ENCODE data around the gene SFT2D2.
"Not testable (repeated sequence)": the region's sequence is repeated elsewhere in the genome, so short reads cannot be mapped to it uniquely, and the experiment has no call there.

Gene SFT2D2
- 189 to 800 (median 377) reads per million in 18 experiments for total RNA-seq

- peak; percentile 74 to 89 for DNase-seq
Observed at GRCh38 chr1:168225476-168226190, at the start of gene SFT2D2. SFT2D2 (plus strand) TSS chr1:168226004; CDS start chr1:168226080, 76 bp downstream.

- no peak for DNase-seq
Observed at GRCh38 chr1:168178227-168178637, 47.6 kb upstream of the SFT2D2 start.

- DNase-seq, result peak; percentile 97
Observed at GRCh38 chr1:168178638-168179437, 47.0 kb upstream of the SFT2D2 start, which contains the start of gene TIPRL. TIPRL (plus strand) TSS chr1:168178962; CDS start chr1:168179078, 116 bp downstream.

DNA sequence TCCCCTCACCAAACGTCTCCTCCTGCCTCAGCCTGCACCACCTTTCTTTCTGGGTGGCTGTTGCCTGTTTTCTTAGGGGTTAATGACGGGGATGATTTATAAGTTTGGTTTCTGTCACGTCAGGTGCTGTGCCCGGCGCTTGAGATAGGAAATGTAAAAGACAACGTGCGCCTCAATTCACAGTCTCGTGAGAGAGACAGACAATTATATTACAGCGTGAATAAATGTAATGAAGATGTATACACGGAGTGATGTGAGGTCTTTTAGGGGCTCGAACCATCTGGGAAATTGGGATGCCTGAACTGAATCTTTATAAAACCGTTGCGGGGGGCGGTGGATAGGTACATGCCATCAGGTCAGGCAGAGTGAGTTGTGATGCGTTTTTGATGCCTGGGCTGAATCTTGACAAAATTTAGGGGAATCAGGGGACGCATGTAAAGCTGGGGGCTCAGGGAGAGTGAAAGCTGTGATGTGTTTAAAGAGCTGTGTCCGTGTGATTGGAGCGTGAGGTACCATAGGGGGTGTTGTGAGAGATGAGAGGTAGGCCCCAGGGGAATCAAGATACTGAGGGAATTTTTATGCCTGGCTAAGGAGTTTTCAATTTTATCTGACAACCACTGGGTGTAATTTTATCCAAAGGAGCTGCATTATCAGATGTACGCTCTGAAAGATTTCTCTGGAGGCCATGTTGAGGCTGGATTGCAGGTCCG is 46.2 kb upstream of the SFT2D2 start:
- DNase-seq, result peak in 1 of 2 donors; percentile 4

DNA sequence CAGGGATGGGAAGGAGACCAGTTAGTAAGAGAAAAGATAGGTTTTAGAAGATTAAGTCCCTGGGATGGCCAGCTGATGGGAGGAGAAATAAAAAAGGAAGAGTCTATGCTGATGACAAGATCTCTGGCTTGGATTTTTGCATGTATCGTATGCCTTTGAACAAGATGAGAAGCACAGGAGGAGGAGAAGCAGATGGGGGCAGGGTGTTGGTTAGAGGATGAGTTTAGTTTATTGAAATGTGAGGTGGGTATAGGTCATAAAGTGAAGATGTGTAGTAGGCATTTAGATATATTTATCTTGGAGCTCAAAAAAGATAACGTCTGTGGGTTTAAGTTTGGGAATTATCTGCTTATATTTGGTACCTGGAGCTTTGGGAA is 45.7 kb upstream of the SFT2D2 start:
- DNase-seq, result no peak

- DNase-seq, result not testable (repeated sequence)
Observed at GRCh38 chr1:168181063-168181720, 44.6 kb upstream of the SFT2D2 start.

DNA sequence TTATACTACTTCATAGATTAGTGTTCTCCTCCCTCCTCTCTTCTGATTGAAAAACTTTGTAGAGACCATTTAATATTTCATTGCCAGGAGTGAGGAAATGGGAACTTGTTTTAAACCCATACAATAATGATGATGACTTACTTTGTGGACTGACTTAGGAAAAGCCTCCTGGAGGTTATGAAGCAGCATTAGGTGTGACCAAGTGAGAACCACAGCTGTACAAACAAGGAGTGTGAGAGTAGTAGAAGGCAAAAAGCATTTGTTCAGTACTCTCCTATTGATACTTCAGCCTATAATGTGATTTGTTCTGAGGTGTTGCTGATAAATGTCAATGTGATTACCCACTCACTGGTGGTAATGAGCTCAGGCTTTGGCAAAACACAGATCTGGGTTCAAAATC is 38.6 kb upstream of the SFT2D2 start:
- no peak for DNase-seq

- no peak for DNase-seq
Observed at GRCh38 chr1:168190403-168190802, 35.4 kb upstream of the SFT2D2 start.

DNA sequence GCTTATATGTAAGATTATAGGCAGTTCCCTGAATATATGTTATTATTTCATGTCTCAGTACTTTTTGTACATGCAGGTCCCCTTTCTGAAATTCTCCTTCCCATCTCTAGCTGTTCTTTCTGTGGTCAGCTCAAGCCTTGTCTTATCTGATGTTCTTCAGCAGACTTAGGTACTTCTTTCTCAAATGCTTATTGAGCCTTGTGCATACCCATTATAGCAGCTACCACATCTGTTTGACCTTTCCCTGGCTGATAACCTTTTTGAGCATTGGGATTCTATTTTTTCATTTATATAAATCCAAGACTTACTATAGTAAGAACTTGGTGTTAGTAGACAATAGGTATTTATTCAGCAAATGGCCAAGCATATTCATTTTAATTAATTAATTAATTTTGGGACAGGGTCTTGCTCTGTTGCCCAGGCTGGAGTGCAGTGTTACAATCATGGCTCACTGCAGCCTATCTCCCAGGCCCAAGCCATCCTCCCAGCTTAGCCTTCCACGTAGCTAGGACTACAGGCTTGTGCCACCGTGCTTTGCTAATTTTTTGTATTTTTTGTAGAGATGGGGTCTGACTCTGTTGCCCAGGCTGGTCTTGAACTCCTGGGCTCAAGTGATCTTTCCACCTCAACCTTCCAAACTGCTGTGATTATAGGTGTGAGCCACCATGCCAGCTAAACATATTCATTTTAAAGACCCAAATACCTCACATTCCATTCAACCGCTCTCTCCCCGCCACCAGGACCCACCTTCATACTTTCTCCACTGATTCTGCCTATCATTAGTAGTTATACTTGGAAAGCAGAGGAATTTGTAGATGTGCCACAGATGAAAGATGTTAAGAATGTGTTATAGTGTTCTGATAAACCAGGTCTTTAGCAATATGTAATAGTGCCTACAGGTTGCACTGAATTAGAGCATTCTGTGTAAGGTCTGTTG is 30.3 kb upstream of the SFT2D2 start:
- DNase-seq, result no peak

- no peak for DNase-seq
Observed at GRCh38 chr1:168199056-168199455, 26.7 kb upstream of the SFT2D2 start.

DNA sequence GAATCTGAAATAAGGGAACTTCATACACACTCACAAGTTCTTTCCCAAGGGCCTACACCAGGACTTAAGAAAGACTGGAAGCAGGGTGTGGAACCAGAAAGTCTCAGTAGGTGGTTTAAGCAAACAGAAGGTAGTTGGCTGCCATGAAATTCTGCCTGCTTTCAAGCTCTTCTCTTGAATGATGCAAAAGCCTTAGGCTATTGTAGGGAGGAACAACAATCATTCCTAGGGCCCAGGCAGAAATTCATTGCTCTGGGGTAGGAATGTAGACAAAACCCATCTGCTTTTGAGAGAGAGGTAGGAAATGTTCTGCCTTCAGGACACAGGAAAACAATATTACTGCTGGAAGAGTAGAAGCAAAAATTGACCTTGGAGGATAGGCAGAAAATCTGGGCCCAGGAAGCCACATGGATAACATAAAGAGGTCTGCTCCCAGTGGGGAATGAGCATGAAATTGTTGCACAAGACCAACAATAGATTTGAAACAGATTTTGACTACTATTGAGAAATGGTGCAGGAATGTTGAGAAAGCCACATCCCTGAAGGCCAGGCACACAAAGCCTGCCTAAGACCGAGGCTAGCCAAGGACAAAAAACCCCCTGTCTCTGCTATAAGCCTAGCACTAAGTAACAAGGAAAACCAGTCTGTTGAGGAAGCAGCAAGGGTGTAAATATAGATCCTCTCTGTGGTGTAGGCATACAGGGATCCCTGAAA is 22.7 kb upstream of the SFT2D2 start:
- DNase-seq, result peak in 1 of 2 donors; percentile 11

DNA sequence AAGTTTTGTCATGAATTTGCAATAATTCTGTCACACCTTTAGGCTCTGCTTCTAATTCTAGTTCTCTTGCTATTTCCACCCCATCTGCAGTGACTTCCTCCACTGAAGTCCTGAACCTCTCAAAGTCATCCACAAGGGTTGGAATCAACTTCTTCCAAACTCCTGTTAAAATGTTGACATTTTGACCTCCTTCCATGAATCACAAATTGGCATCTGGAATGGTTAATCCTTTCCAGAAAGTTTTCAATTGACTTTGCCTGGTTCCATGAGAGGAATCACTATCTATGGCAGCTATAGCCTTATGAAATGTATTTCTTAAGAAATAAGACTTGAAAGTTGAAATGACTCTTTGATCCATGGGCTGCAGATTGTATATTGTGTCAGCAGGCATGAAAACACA is 19.7 kb upstream of the SFT2D2 start:
- DNase-seq, result no peak

DNA sequence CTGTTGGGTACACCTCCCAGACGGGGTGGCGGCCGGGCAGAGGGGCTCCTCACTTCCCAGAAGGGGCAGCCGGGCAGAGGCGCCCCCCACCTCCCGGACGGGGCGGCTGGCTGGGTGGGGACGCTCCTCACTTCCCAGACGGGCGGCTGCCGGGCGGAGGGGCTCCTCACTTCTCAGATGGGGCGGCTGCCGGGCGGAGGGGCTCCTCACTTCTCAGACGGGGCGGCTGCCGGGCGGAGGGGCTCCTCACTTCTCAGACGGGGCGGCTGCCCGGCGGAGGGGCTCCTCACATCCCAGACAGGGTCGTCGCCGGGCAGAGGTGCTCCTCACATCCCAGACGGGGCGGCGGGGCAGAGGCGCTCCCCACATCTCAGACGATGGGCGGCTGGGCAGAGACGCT is 18.1 kb upstream of the SFT2D2 start:
- DNase-seq, result not testable (repeated sequence)

DNA sequence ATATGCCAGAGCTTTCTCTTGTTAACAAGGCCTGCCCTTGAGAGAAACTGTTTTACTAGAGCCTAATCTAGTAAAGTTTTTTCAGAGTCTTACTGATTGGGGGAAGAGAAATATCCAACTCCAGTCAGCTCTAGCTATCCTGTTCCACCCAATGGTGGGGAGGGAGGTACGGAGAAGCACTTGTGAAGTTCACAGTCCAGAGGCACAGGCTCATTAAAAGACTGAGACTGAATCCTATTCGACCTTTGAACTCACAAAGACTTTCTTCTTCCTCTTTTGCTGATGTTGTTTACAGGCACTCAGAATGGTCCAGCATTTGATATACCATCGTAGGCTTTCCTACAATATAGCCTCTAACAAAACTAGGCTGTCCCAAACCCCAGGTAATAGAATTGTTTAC is 15.5 kb upstream of the SFT2D2 start:
- no peak for DNase-seq

GRCh38 chr1:168213349-168213748 is 12.5 kb upstream of the SFT2D2 start:
- no peak for DNase-seq

DNA sequence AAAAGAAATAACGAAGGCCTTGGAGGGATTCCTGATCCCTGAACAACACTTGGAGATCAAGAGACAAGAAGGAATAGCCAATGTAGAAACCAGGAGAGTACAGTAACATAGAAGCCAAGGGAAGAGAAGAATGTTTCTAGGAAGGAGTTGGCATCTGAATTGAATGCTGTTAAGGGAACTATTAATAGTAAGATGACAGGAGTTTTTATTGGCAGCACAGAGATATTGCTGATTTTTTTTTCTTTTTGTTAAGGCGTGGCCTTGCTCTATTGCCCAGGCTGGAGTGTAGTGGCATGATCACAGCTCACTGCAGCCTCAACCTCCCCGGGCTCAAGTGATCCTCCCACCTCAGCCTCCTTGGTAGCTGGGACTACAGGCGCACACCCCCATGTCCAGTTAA is 9.6 kb upstream of the SFT2D2 start:
- DNase-seq, result no peak

DNA sequence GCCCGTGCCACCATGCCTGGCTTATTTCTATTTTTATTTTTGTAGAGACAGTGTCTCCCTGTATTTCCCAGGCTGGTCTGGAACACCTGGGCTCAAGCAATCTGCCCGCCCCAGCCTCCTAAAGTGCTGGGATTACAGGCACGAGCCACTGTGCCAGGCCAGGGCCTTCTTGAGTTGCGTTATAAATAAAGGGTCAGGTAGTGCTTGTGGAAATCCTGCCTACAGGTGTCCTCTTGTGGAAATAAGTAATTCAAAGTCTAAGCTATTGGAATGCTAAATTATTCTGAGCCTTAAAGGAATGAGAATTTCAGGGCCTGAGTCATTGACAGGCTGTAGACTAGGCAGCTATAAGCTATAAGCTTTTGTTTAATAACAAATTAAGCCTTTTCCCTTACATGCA is 8.1 kb upstream of the SFT2D2 start:
- no peak for DNase-seq

DNA sequence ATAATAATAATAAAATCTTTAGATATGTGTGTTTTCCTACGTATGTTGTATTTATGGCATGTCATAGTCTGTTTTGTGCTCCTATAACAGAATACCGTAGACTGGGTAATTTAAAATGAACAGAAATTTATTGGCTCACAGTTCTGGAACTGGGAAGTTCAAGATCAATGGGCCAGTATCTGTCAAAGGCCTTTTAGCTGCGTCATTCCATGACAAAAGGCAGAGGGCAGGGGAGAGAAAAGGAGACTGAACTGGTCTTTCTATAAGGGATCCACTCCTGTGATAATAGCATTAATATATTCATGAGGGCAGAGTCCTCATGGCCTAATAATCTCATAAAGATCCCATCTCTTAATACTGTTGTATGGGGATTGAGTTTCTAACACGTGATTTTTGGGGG is 7.1 kb upstream of the SFT2D2 start:
- no peak for DNase-seq

- DNase-seq, result peak; percentile 24 to 33
Observed at GRCh38 chr1:168220470-168220871, 5.3 kb upstream of the SFT2D2 start.

- DNase-seq, result no peak
Observed at GRCh38 chr1:168221275-168221674, 4.5 kb upstream of the SFT2D2 start.

DNA sequence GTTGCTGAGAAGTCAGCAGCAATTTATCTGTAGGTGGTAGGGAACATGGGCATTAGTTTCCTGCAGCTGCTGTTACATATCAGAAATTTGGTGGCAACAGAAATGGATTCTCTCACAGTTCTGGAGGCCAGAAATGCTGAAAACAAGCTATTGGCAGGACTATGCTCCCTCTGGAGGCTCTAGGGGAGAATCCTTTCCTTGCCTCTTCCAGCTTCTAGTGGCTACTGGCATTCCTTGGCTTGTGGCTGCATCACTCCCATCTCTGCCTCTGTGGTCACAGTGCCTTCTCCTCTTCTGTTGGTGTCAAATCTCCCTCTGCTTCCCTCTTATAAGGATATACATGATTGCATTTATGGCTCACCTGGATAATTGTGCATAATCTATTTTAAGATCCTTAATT is 2.5 kb upstream of the SFT2D2 start:
- DNase-seq, result no peak

Measured in inflammatory macrophage (primary cell).